Measurements from ENCODE around the gene NPTXR. TPM values are rescaled to one million over a fixed set of nuclear protein-coding genes. Genes with fewer than 3 reads are reported as not detected.

NPTXR gene
- total and polyA plus RNA-seq, 2 donors (not counting 3 experiments of a cell fraction or from before 2014, with no cell fraction given): 0.37 to 0.73 TPM

GRCh38 chr22:38819387-38819940, 24.4 kb downstream of the NPTXR start:
- intact Hi-C loops (cut with micrococcal nuclease): no loop called here
- no peaks in the 10 kb centered on the region for H4K20me1 ChIP-seq (replicated peaks; ENCODE audit: control insufficient read depth, extremely low read depth, insufficient read depth, low read length)
- FAIRE-seq (no peak), DNase-seq (ENCODE audit: low read depth, low spot score) (no peak)
- dilution Hi-C loops (cut with MboI; ENCODE audit: extremely low pct_ligation_motif_present, low sequenced_read_pairs): no loop called here
- H3K9me3 ChIP-seq (replicated peaks; ENCODE audit: control insufficient read depth, insufficient read depth, low read length): no peaks in the 10 kb centered on the region
- no peak overlapping the region for H3K4me2 ChIP-seq (ENCODE audit: insufficient read depth, low read length)
- BruUV-seq (replicated peaks): no TSS peak
- ChIA-PET POLR2A (no interaction called here), CTCF (interaction anchor here (0.9 to 1.5 kb wide), 2 partner anchors 18 to 50 kb away, joined by 3 to 4 read pairs; no protein-coding TSS in a partner anchor)
- H3K4me1 ChIP-seq (ENCODE audit: control insufficient read depth, extremely low read depth, insufficient read depth, low read length): no peaks in the 10 kb centered on the region
- no peaks in the 10 kb centered on the region for H3K79me2 ChIP-seq (ENCODE audit: control insufficient read depth, insufficient read depth, low read length)
- H3K27ac ChIP-seq (ENCODE audit: insufficient read depth, low read depth, low read length): no peak overlapping the region
- no peak overlapping the region for H2AFZ ChIP-seq (ENCODE audit: low read depth, low read length)
- H3K9me1 ChIP-seq (replicated peaks; ENCODE audit: control insufficient read depth, extremely low read depth, insufficient read depth, low read length): no peaks in the 10 kb centered on the region
- H3K27me3 ChIP-seq (ENCODE audit: control insufficient read depth in 2 of 2, insufficient read depth in 2 of 2, low read length in 2 of 2): peaks cover 1 to 2% of the 10 kb centered on the region in 2 experiments
- no peak for TF ChIP-seq EZH2 (IDR thresholded peaks at IDR 0.05; ENCODE audit: borderline replicate concordance, low read depth, low read length, severe bottlenecking)
- no peak for TF ChIP-seq POLR2A (IDR thresholded peaks at IDR 0.05; ENCODE audit: low read depth, low read length)
- no peak for TF ChIP-seq JUN (IDR thresholded peaks at IDR 0.05; ENCODE audit: borderline replicate concordance, insufficient read depth, insufficient read length, low read depth)
- no peak for TF ChIP-seq POLR2AphosphoS5 (IDR thresholded peaks at IDR 0.05; ENCODE audit: insufficient read depth, low read depth, low read length)
- no peak for TF ChIP-seq MYC (IDR thresholded peaks at IDR 0.05; ENCODE audit: low read depth, low read length)
- TF ChIP-seq FOS (IDR thresholded peaks at IDR 0.05; ENCODE audit: borderline replicate concordance, insufficient read depth, low read length): no peak
- TF ChIP-seq MAX (IDR thresholded peaks at IDR 0.05; ENCODE audit: insufficient read depth, insufficient read length): no peak
- TF ChIP-seq GATA2 (IDR thresholded peaks at IDR 0.05; ENCODE audit: insufficient read depth, insufficient read length, low read depth, low read length): no peak
- no peak for TF ChIP-seq CTCF (IDR thresholded peaks at IDR 0.05; ENCODE audit: extremely low read depth in 1 of 2, insufficient read depth in 1 of 2, low read depth in 1 of 2, low read length in 2 of 2)
- no peak overlapping the region for H3K4me3 ChIP-seq (replicated peaks in 1 of 3; ENCODE audit: insufficient read depth in 1 of 3, low read depth in 1 of 3, low read length in 3 of 3)
- no peak overlapping the region for H3K9ac ChIP-seq (replicated peaks; ENCODE audit: extremely low read depth, insufficient read depth, low read length)
- no peaks in the 10 kb centered on the region for H3K36me3 ChIP-seq (ENCODE audit: control insufficient read depth in 2 of 2, extremely low read depth in 1 of 2, insufficient read depth in 2 of 2, low read length in 2 of 2)
